Activated CD4-positive, alpha-beta T cell treated with anti-CD3 and anti-CD28 coated beads, Interleukin-2, amount 50 U/mL, for 16 hours (primary cell): Measurements from ENCODE around the gene FRMD4A.

ENCODE experiments used
- DNase-seq: peaks from one replicate; pipeline ENCODE4 v3.0.0-alpha.2; 2020

The FRMD4A gene

DNA sequence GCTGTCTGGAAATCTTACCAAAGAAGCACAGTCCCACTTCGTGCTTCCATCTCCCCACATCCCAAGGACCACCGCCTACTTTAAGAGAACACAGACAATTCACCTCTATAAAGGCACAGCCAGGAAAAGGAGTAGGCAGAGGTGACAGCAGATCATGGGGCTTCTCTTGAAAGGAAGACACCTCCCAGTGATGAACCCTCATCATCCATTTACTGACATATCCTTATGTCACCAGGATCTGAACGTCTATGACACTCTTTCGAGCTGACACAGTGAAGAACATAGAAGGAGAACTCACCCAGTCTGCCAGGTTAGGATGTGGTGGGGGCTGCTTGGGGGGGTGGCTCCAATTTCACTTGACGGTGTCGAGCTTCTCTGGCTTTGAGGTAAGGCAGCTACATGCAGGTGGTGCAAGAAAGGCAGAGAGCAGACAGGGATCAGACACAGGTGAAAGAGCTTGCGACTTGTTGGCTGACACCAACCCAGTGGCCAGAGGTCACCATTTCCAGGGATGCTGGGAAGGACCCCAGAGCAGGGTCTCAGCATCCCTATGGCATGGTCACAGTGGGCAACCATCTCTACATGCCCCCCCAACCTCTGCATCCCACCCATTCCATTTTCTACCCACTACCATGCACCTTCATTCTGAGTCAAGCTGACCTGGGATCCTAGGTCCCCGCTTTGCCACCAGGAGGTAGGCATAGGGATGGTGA lies 676.5 kb downstream of the FRMD4A start:
- DNase-seq, result no peak

DNA sequence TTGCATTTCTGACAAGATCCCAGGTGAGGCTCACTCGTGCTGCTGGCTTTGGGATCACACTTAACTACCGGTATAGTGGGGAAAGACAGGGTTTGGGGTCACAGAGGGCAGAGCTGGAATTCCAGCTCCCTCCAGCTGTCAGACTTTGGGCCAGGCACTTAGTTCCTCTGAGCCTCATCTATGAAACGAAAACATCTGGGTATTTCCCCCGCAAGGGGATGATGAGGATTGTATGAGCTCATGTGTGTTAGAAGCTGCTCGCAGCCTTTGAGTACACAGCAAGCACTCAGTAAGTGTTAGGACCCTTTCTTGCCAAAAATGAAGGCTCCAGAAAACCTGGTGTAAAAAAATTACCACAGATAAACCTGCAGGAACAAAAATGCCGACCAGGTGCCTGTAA lies 677.9 kb downstream of the FRMD4A start:
- DNase-seq, result no peak

DNA sequence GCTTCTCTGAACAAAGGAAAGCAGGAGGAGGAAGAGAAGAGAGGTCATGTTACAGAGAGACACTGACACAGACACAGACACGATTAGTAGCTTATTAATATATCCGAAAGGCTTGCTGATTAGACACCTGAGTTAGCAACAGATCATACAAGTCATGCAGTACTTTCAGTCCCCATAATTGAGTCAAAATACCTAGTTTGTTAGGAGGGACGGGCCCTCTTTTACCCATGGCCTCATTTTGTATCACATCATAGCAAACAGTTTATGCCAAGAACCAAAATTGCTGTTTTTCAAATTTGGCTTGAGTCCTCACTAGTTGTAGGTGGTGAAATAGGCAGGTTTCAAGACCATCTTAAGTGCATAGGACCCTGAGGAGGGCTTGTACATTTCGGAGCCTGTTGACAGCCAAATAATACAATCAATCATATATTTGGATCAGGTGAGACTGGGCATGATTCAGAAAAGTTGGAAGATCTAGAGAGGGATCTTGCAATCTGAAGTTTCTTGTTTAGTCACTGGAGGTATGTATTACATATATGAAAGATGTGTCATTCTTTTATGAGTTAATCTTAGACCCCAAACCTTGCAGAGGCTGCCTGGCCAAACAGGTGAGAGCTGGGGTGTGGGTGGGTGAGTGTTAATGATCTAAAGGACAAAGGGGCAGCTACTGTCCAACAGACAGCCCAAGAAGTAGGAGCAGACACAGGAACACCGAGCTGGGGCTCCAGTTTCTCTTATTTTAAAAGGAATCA lies 678.6 kb downstream of the FRMD4A start:
- no peak for DNase-seq

DNA sequence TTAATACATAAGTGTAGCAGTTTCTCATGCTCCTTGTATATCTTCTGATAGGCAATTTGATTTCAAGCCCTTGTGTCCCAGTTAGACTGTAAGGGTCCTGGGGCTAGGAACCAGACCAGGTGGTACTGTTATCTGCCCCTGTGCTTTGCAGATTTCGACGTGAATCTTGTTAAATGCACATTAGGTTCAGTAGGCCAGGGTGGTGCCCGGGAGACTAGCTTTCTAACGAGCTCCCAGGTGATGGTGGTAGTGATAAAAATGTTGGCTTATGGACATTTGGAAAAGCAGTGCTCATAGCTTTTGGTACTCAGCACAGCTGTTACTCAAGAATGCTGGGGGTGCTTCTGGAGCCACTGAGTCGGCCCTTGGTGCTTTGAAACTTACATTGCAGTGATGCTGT lies 679.8 kb downstream of the FRMD4A start:
- DNase-seq, result no peak

DNA sequence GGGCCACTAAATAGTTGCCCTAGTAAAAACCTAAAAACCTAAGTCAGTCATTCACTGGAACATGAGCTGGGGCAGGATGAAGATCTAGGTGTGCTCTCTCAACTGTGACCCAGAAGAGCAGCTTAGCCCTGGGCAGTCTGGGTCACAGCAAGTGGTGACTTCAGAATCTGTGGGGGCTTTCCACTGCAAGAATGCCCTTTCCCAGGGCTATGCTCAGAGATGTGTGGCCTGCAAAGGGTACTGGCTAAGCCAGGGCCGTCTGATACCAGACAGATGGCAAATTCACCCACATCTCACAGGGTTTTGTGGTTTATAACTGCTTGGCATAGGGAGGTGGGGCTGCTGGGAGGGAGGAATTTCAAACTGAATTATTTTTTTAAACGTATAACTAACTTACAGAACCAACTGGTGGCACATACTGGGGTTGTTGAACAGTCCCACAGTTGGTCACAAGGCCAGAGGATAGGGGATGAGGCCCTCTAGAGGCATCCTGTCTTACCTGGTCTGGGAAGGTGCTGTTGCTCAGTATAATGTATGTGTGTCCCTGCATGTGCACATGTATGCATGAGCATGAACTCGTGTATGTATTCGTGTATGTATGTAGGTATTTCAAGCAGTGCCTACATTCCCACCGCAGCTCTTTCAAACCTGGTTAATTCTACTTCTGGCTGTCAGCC lies 680.7 kb downstream of the FRMD4A start:
- DNase-seq, result no peak

DNA sequence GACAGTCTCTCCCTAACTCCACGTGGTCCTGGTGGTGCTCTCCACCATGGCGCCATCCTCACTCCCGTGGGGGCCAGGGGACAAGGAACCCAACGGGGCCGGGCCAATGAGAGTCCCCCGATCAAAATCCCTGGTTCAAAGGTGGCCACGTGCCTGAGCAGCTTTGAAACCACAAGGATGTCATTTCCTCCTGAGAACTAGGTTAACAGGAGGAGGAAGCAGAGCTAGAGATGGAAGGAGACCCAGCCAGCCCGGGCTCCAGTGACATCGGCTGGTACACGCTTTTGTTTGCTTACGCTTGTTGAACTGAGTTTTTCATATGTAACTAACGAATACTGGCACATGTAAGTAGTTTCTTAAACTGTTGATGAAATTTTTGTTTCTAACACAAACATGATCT lies 682.3 kb downstream of the FRMD4A start:
- no peak for DNase-seq

DNA sequence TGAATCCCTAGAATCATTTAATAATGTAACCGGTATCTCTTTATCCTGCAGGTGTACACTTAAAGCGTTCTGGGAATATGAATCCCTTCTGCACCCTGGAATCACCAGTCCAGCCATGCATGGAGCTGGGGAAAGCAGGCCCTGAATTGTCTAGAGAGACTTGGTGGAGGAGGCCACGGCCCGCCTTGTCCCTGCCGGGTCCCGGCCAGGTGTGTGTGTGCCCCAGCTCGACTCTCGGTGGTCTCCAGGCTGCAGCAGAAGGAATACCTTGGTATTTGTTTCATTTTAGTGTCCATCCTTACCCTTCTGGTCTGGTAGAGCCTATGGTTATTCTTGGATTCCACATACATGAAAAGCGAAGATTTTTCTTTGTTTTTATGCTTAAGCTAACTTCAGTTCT lies 685.9 kb downstream of the FRMD4A start:
- DNase-seq, result no peak

DNA sequence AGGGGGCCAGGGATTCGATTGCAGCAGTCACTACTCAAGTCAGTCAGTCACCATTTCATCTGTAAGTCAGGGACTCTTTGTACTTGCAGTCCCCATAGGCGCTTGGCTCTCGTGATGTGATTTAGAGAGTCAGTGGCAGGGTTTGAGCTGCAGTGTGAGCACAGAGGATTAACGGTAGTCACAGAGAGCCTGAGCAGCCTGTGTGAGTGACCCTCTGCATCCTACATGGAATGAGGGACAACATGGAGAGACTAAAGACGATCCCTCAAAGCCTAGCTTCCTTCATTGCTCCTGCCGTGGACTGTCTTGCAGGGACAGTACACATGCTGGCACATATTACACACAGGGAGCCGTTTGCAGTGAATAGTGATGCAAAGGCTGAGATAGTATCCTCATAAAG lies 687.7 kb downstream of the FRMD4A start:
- no peak for DNase-seq

DNA sequence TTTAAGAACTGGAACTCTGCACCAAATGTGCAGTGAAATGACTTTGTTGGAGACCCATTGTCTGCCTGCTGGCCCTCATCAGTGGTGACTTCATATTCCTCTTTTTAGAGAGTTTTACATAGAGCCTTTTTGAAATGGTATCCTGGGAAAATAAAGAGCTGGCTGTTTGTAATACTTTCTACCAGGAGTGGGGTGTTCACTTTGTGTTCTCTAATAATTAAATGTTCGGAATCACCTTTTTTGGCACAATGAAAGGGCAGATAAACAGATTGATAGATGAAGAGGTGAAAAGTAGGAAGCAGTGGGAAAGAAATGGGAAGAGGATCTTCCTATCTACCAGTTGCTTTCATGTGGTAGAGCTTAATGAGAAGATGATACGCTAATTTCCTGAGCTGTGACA lies 688.4 kb downstream of the FRMD4A start:
- no peak for DNase-seq

DNA sequence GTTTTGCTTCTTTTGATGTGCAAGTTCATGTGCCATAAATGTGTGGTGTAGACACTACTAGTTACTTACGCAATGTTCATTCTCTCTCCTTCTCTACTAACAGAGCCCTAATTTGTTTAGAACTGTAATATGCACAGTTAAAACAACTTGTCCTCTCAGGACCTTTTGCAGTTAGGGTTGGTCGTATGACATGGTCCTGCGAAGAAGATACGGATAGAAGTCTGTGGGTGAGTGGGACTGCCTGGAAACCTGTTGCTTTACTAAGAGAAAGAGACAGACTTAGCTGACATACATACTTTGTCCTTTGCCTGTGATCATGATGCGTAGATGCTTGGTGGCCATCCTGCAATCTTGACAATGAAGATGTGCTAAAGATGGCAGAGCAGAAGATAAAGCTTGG lies 692.8 kb downstream of the FRMD4A start:
- DNase-seq, result no peak

DNA sequence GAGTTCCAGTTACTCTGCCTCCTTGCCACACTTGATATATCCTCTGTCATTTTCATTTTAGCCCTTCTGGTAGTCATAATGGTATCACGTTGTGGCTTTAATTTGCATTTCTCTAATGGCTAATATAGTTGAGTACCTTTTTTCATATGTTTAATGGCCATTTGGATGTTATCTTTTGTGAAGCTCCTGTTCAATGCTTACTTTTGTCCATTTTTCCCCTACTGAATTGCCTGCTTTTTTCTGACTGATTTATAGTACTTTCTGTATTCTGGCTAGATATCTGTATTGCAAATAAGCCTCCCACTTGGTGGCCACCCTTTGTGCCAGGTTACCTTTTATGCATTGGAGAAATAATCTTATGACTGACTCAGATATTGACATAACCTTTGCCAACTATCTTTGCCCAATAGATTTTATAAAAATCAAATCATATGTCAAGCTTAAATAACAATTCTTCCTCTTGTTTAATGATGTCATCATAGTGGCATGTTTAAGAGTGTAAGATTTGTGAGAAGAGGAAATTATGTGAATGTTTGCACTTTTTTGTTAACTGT lies 693.3 kb downstream of the FRMD4A start:
- DNase-seq, result no peak

DNA sequence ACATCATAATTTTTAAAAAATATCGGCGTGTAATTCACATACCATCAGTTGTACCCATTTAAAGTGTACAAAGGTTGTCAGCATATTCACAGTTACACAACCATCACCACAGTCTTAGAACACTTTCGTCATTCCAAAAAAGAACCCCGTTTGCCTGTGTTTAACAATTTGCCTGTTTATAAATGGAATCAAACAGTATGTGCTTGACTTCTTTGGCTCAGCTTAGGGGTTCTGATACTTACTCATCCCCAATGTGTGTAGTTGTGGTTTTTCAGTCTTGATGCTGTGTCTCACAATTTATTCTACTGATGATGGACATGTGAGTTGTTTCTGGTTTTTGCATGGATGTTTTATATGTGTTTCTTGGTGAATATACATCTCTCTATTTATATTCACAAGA lies 693.9 kb downstream of the FRMD4A start:
- DNase-seq, result no peak

DNA sequence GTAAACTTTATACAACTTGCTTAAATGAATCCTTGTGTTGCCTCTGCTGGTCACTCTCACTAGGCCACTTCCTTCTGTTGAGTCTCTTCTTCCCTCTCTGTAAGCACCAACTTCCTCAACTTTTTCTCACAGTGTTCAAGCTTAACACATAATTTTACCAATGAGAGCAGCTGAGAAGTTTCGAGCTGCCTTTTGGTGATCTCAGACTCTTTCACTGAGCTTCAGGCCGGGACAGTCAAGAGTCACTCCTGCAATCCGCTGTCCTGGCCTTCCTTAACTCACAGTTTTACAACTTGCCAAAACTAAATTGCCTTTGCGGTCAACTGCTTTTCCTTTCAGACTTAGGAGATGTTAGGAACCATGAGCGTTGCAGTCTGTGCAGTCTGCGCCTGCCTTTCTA lies 696.5 kb downstream of the FRMD4A start:
- no peak for DNase-seq

DNA sequence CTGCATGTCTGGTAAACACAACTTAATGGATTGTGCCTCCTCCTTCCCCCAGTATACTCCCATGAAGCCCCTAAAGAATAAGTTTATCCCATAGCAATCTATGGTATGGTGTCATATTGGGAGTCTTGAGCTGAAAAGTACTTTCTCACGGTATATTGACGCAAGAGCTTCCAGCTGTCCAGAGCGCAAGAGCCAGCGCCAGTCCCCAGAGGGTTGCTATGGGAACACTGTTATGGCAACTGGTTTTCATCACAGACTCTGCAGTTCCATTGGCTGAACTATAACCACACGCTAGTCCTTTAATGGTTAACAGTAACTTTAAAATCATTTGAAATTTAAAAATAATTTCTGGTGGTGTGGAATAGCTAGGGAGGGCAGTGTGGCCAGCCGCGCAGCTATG lies 697.0 kb downstream of the FRMD4A start:
- DNase-seq, result no peak

DNA sequence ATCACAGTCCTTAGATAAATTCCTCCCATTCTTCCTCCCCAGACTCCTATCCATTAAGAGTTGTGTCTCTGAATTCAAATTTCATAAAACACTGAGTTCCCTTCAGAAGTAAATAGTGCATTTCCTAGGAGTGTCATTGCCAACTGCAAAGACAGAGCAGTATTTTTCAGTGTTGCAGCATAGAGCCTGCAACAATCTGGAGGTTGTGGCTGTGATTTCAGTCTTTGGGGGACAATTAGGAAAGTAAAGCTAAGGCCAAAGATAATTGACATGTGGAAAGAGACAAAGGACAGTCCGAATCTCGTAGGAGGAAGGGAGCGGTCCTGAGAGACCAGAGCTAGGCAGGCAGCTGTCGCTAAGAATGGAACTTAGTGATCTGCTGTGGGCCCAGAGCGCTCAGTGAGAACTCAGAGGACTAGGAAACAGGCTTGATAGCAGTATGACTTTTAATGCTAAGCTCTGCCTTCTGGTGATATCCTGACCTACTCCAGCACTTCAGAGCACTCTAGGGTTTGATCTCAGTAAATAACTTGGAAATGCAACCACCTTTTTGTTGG lies 697.8 kb downstream of the FRMD4A start:
- no peak for DNase-seq

DNA sequence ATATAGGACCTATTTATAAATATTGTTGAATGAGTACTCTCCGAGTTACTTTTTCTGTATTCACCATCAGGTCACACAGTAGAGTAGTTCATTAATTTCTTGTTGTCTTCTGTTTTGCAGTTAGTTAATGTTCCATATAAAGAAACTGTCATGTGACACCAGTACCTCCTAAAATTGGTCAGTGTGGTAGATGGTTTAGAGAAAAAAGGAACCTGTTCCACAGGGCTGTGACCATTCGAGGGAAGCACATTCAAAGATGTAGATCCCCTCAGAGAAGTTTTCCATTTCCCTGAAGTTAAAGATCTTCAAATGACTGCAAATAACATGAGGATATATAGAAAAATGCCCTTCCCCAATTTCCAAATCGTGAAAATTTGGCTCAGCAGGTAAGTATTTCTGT lies 698.3 kb downstream of the FRMD4A start:
- no peak for DNase-seq

DNA sequence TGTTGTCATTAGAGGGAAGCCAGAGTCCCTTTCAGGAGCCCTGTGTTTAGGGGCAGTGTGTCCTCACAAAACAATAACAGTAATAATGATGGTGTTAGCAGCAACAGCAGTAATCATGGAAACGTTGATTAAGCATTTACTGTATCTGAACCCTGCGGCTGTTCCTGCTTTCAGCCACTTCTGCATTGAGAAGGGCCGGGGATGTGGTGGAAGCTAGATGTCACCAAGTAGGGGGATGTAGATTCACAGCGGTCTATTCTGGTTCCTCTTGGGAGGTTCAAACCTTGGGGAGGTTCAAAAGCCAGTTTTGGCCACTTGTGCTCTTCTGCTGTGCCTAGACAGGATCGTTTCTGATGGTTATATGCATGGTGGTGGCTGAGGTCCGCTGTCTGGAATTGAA lies 699.1 kb downstream of the FRMD4A start:
- DNase-seq, result no peak

DNA sequence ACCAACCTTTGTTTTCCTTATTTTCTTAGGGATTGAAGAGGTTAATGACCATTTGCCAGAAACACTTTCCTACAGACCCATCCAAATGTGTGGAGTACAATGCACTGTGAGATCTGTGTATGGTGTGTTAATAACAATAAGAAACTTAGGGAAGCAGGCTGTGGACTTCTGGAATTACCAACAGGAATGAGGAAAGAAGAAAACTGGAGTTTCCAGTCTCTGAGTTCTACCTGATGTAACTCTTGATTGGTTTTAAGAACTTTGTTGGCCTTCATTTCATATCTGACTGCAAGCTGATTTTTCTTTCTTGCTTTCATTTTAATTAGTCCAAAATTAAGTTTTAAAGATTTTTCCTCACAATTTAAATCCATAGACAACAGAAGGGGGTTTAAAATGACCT lies 700.5 kb downstream of the FRMD4A start:
- no peak for DNase-seq

DNA sequence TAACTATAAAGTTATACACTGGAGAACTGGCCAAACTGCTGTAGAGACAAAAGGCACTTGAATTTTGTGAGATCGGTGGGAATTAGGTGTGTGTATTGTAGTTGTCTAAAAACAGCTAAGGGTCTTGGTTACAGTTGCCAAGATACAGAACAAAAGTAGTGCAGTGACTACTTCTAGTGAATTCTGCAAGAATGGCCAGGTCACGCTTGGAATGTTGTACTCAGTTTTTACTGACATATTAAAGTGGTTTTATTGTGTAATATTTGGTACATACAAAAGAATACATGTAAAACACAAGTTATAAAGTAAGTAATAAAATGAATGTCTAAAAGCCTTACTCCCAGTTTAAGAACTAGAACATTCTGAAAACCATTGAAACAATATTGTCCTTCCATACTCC lies 701.6 kb downstream of the FRMD4A start:
- DNase-seq, result no peak

DNA sequence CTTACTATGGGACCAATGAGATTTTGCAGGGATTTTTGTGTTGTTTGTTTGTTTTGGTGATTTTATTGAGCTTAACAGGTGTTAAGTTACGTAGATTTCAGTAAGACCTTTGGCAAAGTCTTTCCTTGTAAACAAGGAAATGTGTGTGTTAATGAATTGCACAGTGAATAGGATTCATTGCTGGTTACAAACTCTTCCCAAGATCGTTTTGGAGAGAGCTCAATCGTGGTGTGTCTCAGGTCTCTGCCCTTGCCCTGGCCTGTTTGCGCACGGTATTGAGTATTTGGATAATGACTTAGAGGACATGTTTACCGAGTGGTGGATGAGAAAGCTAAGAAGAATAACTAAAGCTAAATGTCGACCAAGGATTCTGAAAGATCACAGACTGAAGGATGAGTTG lies 702.1 kb downstream of the FRMD4A start:
- DNase-seq, result no peak

DNA sequence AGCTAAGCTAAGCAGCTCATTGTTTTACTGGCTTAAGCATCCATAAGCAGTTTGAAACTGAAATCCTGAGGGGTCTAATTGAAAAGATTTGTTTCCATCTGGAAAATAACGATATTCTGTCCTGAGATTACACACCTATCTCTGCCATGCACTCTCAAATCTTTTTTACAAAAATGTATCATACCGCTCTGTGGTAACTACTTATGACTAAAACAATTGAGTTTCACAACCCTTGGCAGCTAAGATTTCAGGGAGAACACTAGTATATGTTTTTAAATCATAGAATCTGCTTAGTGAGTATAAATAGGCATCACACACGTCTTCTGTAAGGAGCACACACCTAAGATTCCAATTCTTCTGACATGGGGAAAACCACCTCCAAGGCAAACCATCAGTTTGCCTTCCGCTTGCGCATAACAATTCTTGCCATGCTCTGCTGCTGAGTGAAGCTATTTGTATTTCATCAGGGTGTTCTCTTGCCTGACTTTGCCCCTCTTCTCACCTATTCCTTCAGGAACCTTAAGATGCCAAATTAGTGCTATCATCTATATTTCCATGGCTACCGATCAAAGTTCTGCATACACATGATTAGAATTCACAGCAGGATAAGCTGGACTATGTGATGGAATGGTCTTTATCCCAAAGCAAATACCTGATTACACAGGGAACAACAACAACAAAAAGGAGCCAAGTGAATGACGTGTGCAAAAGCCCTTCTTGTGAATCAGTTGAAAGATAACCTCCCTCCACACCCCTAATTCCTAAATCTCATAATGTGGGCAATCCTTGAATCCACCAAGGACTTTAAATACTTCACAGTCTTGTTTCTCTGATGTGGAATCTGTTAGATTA lies 703.0 kb downstream of the FRMD4A start:
- peak; percentile 21 for DNase-seq

DNA sequence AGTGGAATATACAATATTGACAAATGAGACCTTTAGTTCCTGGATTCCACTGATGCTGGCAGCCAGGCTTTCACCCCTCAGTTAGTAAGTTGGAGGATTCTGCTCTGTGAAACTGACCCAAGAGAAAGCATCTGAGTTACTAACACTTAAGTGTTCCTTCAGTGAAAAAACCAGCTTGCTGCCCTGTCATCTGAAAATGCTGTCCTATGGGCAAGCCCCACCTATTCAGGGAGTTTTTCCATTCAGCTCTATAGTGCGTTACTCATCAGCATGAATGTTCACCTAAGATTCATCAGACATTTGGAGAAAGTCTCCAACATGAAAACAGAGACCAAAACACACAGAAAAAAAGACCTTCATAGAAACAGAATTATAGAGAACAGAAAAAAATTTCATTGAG lies 706.1 kb downstream of the FRMD4A start:
- no peak for DNase-seq

DNA sequence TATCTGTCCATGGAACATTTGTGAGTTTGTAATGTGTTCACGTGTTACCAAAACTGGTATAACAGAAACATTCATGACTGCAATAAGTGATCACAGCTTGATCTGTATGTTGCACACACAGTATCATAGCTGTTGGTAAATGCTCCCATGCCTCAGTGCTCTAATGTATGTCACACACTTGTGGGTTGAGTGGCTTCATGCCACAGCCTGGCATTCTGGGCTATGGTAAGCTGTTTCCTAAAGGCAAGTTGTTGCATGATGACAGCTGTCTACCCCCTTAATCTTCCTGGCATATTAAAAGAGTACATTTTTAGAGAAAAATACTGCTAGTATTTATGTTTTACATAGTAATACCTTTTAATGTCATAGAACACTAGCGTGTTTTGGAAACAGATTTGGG lies 708.8 kb downstream of the FRMD4A start:
- DNase-seq, result no peak
